Heart left ventricle (tissue), 16 donors: ENCODE data around the gene CTSE. TPM values are rescaled to one million over a fixed set of nuclear protein-coding genes. Genes with fewer than 3 reads are reported as not detected.
"Not testable (repeated sequence)": the region's sequence is repeated elsewhere in the genome, so short reads cannot be mapped to it uniquely, and the experiment has no call there.

ENCODE experiments used
- ATAC-seq, 4 donors: fragments of 200-7000 bp; cut with Tn5 transposase; one replicate each; pipeline ENCODE4 v1.9.1; 2020 to 2022; ENCODE audit warnings: moderate library complexity in 4 of 4, mild to moderate bottlenecking in 3 of 4, moderate number of reproducible peaks in 1 of 4
- DNase-seq, 5 donors: peaks; one replicate each; pipeline ENCODE4 v3.0.0-alpha.2; 2020
- H3K27ac ChIP-seq, 12 donors: fragments of 200-600 bp; sonication (generic) in 4 of 12; one replicate each; pipeline versions ENCODE4 v1.5.0 to v1.8.0; 2016 to 2022; ENCODE audit warnings: mild to moderate bottlenecking in 2 of 12
- H3K27me3 ChIP-seq, 9 donors: fragments of 200-600 bp; sonication (generic) in 2 of 9; one replicate each; pipeline versions ENCODE4 v1.5.1 to v1.8.0; 2016 to 2022; ENCODE audit warnings: mild to moderate bottlenecking in 3 of 9
- H3K36me3 ChIP-seq, 9 donors: fragments of 200-600 bp; sonication (generic) in 2 of 9; one replicate each; pipeline versions ENCODE4 v1.5.0 to v1.8.0; 2018 to 2022; ENCODE audit warnings: mild to moderate bottlenecking in 2 of 9
- H3K4me1 ChIP-seq, 12 donors: fragments of 200-600 bp; sonication (generic) in 4 of 12; one replicate each; pipeline versions ENCODE4 v1.5.0 to v1.8.0; 2016 to 2022; ENCODE audit warnings: mild to moderate bottlenecking in 3 of 12
- H3K4me3 ChIP-seq, 12 donors: fragments of 200-600 bp; sonication (generic) in 4 of 12; one replicate each; pipeline versions ENCODE4 v1.5.0 to v1.8.0; 2017 to 2022; ENCODE audit warnings: mild to moderate bottlenecking in 9 of 12, moderate library complexity in 4 of 12
- H3K9me3 ChIP-seq, 12 donors: fragments of 200-600 bp; sonication (generic) in 4 of 12; one replicate each; pipeline versions ENCODE4 v1.5.0 to v1.8.0; 2016 to 2022; ENCODE audit warnings: mild to moderate bottlenecking in 1 of 12
- CTCF ChIP-seq, 12 donors: fragments of 200-600 bp; sonication (generic) in 4 of 12; IDR thresholded peaks; one replicate each; pipeline versions ENCODE4 v1.5.0 to v1.8.0; 2018 to 2022; ENCODE audit warnings: antibody characterized with exemption in 12 of 12, mild to moderate bottlenecking in 5 of 12
- POLR2A ChIP-seq, 2 donors: fragments of 450-650 bp; IDR thresholded peaks; one replicate each; pipeline ENCODE4 v1.6.1; 2017; ENCODE audit warnings: antibody characterized with exemption in 2 of 2, mild to moderate bottlenecking in 2 of 2, moderate library complexity in 2 of 2
- WGBS, 4 donors: extraction: QIAGEN DNeasy Blood & Tissue Kit in 2 of 4; methylation state at CpG; one replicate each; pipeline versions ENCODE4 v1.1.5 to v1.1.7; 2013 to 2018; 5-methylcytosine and 5-hydroxymethylcytosine counted together
- intact Hi-C, 10 donors: fragments of 100-400 bp; cut with DNase I; formaldehyde crosslinking; loops; one replicate each; pipeline versions ENCODE4 v1.11.1 to v1.14.2; 2022
- polyA plus RNA-seq, 2 donors: library from polyadenylated mRNA; stranded (reverse); fragments of 200-250 nt; gene quantifications; one replicate each; pipeline ENCODE4 v1.2.3, GENCODE V29; 2013
- total RNA-seq, 9 donors: library from RNA; depleted of rRNA in 2 of 9; stranded (reverse); fragments of >200 nt in 2 of 9; fragmentation: NEBNext Ultra II Directional in 3 of 9; extraction: Animal tissue kit (Norgen Biotek cat#: 25700) in 3 of 9; gene quantifications; one replicate each; pipeline versions ENCODE4 v1.1.0 to v1.2.4, GENCODE V29; 2016 to 2023
- donor health status: ischemic (EF 13 %, LVEDD 7.1; RV severe dilation, severe dysfunction).
- donor health status: healthy with polysubstance abuse.
- donor health status: DM: no; HTN: yes; CAD: no.
- donor health status: DM: no; HTN: no; CAD: no.
- donor health status: ischemic (EF 25% LVEDD 6.9; RV normal size, moderate dysfunction).
- donor health status: ischemic (EF 25% LVEDD 5.7; RV mildly dilated, moderate dysfunction).
- donor health status: healthy.
- donor health status: DM: yes; HTN: yes; CAD: no.
- donor health status: ischemic (EF 35%, LVEDD 5.7; RV mildly dilated, moderate dysfunction).
- donor health status: nonischemic (EF 11% LVEDD 7.7; RV severe dilation, severe dysfunction).
- donor health status: DM: yes; HTN: yes; CAD: no.
- donor health status: PGD.
- donor health status: ischemic (EF 29% LVEDD 5.4; RV normal size, mild dysfunction).
- donor health status: nonischemic (EF 23%, LVEDD 6.1; RV moderate dilation, normal function).

The CTSE gene
- total and polyA plus RNA-seq, 11 donors: 2.2 TPM; not detected in 10

- TF ChIP-seq POLR2A (IDR thresholded peaks at IDR 0.05): no peak
- TF ChIP-seq CTCF (IDR thresholded peaks at IDR 0.05): no peak
- Histone ChIP-seq H3K36me3 (no peaks in the 10 kb centered on the region), H3K9me3 (no peaks in the 10 kb centered on the region), H3K4me1 (peaks cover 0 to 53% (median 13%) of the 10 kb centered on the region in 12 donors), H3K27me3 (no peaks in the 10 kb centered on the region), H3K4me3 (peak overlapping the region in 6 of 12 donors; percentile 18 to 58 (median 52)), H3K27ac (peak overlapping the region in 3 of 12 donors; percentile 7 to 74 (median 62))
- DNase-seq (peak in 2 of 5 donors; percentile 34 to 40), ATAC-seq (peak; percentile 30 to 86 (median 68))
- WGBS, 4 donors: 36 to 58% (median 47%) methylated on average over 3 of the region's 3 CpGs
- intact Hi-C loops: no loop called here
Observed at GRCh38 chr1:206001476-206001888, 22.2 kb downstream of the CTSE start.

- no peaks in the 10 kb centered on the region for H3K36me3 ChIP-seq
- peaks cover 0 to 53% (median 13%) of the 10 kb centered on the region in 12 donors for H3K4me1 ChIP-seq
- H3K9me3 ChIP-seq: no peaks in the 10 kb centered on the region
- 86 to 94% (median 89%) methylated on average over 8 of the region's 8 CpGs for WGBS, 4 donors
- H3K4me3 ChIP-seq: peak overlapping the region in 1 of 12 donors; percentile 12
- TF ChIP-seq POLR2A (IDR thresholded peaks at IDR 0.05) (no peak), CTCF (IDR thresholded peaks at IDR 0.05) (no peak)
- peak overlapping the region in 1 of 12 donors; percentile 46 for H3K27ac ChIP-seq
- DNase-seq (peak in 1 of 5 donors; percentile 9), ATAC-seq (no peak)
- intact Hi-C loops: no loop called here
- no peaks in the 10 kb centered on the region for H3K27me3 ChIP-seq
Observed at GRCh38 chr1:206000641-206001339, 22.9 kb downstream of the CTSE start.

GRCh38 chr1:205998457-205999241 is 25.0 kb downstream of the CTSE start:
- no peaks in the 10 kb centered on the region for H3K27me3 ChIP-seq
- intact Hi-C loops: no loop called here
- 73 to 78% (median 76%) methylated on average over 13 of the region's 13 CpGs for WGBS, 4 donors
- ATAC-seq: peak; percentile 35 to 82 (median 53)
- peaks cover 0 to 3% (median 0%) of the 10 kb centered on the region in 9 donors for H3K36me3 ChIP-seq
- no peaks in the 10 kb centered on the region for H3K9me3 ChIP-seq
- H3K4me1 ChIP-seq: peaks cover 0 to 43% (median 13%) of the 10 kb centered on the region in 12 donors
- H3K27ac ChIP-seq: peak overlapping the region in 1 of 12 donors; percentile 1
- no peak overlapping the region for H3K4me3 ChIP-seq
- TF ChIP-seq POLR2A (IDR thresholded peaks at IDR 0.05): no peak
- no peak for TF ChIP-seq CTCF (IDR thresholded peaks at IDR 0.05)
- peak in 1 of 5 donors; percentile 63 for DNase-seq

GRCh38 chr1:205996641-205997040 is 27.1 kb downstream of the CTSE start:
- WGBS, 4 donors: 66 to 92% (median 72%) methylated on average over 1 of the region's 1 CpG

More at GRCh38 chr1:205996641-205997040, 27.1 kb downstream of the CTSE start:
- Histone ChIP-seq H3K4me1 (peaks cover 0 to 26% (median 5%) of the 10 kb centered on the region in 12 donors), H3K36me3 (peaks cover 0 to 24% (median 0%) of the 10 kb centered on the region in 9 donors)
- intact Hi-C loops, H3K27ac ChIP-seq, ATAC-seq, H3K9me3 ChIP-seq, H3K27me3 ChIP-seq, DNase-seq, H3K4me3 ChIP-seq: not testable (repeated sequence)
